PFSK-1 (cell line): ENCODE measurements around the gene CYP8B1.

Source experiments
- FOXP2 ChIP-seq: optimal IDR thresholded peaks from 2 replicates; pipeline ENCODE3; 2011; ENCODE audit warnings: borderline replicate concordance, control low read depth, inconsistent platforms; ENCODE audit not compliant: insufficient read depth; ENCODE audit errors: extremely low read length, extremely low read depth
- POLR2AphosphoS5 ChIP-seq: IDR thresholded peaks from 2 replicates; pipeline ENCODE4 v1.6.1; 2012; ENCODE audit warnings: low read depth, mild to moderate bottlenecking, control low read depth, low read length, moderate library complexity
- SIN3A ChIP-seq: IDR thresholded peaks from 2 replicates; pipeline ENCODE4 v1.6.1; 2012; ENCODE audit warnings: mild to moderate bottlenecking, low read length, moderate library complexity, borderline replicate concordance; ENCODE audit not compliant: insufficient read depth
- TAF1 ChIP-seq: IDR thresholded peaks from 2 replicates; pipeline ENCODE4 v1.6.1; 2012; ENCODE audit warnings: low read length, control low read depth, borderline replicate concordance; ENCODE audit not compliant: insufficient read depth
- TF ChIP-seq, protein P1 (sequence below), 2 experiments: IDR thresholded peaks; 2 replicates each; pipeline versions ENCODE4 v1.6.1 to v1.8.0; 2011 to 2012; ENCODE audit warnings: low read depth in 2 of 2, low read length in 2 of 2, control low read depth in 1 of 2, inconsistent platforms in 1 of 2, mild to moderate bottlenecking in 1 of 2, moderate library complexity in 1 of 2; ENCODE audit not compliant: insufficient read depth in 1 of 2

Gene CYP8B1

DNA sequence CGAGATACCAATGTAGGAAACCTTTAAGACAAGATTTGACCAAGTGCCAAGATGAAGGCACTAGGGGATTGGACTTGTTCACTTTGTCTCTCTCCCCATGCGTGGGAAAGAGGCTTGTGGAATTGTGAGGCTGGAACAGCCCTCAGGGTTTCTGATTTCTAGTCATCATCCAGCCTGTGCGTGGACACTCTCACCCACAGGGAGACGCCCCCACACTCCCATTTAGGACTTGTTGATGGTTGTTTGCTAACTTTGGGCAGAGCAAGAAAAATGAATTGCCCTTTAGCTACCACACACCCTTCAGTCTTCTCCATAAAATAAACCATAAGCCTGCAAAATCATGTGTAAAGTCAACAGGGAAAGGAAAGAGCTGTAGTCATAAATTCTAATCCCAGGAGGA is 48.0 kb downstream of the CYP8B1 start:
- TF ChIP-seq, protein P1, sequence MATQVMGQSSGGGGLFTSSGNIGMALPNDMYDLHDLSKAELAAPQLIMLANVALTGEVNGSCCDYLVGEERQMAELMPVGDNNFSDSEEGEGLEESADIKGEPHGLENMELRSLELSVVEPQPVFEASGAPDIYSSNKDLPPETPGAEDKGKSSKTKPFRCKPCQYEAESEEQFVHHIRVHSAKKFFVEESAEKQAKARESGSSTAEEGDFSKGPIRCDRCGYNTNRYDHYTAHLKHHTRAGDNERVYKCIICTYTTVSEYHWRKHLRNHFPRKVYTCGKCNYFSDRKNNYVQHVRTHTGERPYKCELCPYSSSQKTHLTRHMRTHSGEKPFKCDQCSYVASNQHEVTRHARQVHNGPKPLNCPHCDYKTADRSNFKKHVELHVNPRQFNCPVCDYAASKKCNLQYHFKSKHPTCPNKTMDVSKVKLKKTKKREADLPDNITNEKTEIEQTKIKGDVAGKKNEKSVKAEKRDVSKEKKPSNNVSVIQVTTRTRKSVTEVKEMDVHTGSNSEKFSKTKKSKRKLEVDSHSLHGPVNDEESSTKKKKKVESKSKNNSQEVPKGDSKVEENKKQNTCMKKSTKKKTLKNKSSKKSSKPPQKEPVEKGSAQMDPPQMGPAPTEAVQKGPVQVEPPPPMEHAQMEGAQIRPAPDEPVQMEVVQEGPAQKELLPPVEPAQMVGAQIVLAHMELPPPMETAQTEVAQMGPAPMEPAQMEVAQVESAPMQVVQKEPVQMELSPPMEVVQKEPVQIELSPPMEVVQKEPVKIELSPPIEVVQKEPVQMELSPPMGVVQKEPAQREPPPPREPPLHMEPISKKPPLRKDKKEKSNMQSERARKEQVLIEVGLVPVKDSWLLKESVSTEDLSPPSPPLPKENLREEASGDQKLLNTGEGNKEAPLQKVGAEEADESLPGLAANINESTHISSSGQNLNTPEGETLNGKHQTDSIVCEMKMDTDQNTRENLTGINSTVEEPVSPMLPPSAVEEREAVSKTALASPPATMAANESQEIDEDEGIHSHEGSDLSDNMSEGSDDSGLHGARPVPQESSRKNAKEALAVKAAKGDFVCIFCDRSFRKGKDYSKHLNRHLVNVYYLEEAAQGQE (IDR thresholded peaks at IDR 0.05; ENCODE audit: insufficient read depth in 1 of 2, low read depth in 2 of 2, low read length in 2 of 2), result no peak
- TF ChIP-seq TAF1, result no peak
- TF ChIP-seq FOXP2, result no peak
- TF ChIP-seq POLR2AphosphoS5, result no peak
- TF ChIP-seq SIN3A, result no peak

DNA sequence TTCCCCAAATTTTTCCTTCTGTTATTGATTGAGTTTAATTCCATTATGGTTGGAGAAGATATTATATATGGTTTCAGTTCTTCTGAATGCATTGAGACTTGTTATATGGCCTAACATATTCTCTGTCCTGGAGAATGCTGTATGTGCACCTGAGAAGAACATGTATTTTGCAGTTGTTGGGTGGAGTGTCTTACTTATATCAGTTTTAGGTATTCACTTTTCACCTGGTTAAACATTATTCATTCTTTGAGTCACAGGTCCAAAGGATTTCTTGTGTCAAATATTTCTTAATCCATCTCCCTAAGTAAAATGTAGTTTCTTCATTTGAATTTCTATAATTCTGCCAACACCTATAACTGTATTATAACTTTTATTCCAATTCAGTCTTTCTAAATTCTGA is 48.7 kb downstream of the CYP8B1 start:
- TF ChIP-seq FOXP2 (no peak), POLR2AphosphoS5 (no peak), TAF1 (no peak), SIN3A (no peak)
- TF ChIP-seq, protein P1 (IDR thresholded peaks at IDR 0.05; ENCODE audit: insufficient read depth in 1 of 2, low read depth in 2 of 2, low read length in 2 of 2), result no peak

DNA sequence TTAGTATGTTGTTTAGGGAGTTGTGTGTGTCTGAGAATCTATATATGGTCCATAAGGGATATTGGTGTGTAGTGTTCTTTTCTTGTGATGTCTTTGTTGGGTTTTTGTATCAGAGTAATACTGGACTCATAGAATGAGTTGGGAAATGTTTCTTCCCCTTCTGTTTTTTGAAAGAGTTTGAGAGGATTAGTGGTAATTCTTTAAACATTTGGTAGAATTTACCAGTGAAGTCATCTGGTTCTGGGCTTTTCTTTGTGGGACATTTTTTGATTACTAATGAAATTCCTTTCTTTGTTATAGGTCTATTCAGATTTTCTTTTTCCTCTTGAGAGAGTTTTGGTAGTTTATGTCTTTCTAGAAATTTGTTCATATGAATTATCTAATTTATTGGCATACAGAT is 49.5 kb downstream of the CYP8B1 start:
- TF ChIP-seq FOXP2 (no peak), TAF1 (no peak), SIN3A (no peak), POLR2AphosphoS5 (no peak)
- TF ChIP-seq, protein P1 (IDR thresholded peaks at IDR 0.05; ENCODE audit: insufficient read depth in 1 of 2, low read depth in 2 of 2, low read length in 2 of 2), result no peak

DNA sequence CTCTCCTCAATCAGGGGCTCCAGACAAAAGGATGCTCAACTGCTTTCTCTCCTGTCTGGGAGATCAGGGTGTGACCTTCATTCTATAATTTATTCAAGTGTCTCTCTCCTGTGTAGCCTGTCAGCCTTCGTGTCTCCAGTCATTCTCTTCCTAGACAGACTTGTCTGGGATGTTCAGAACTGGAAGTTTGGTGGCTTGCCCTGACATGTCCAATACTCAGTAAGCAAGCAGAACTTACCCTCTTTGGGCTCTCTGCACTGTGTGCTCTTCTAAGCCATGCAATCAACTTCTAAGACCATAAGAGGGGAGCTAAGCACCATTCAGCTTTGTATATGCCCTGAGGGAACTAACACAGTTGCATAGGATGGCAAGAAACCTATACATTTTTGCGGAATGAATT is 52.3 kb downstream of the CYP8B1 start:
- TF ChIP-seq SIN3A (no peak), FOXP2 (no peak), POLR2AphosphoS5 (no peak), TAF1 (no peak)
- TF ChIP-seq, protein P1 (IDR thresholded peaks at IDR 0.05; ENCODE audit: insufficient read depth in 1 of 2, low read depth in 2 of 2, low read length in 2 of 2), result no peak

DNA sequence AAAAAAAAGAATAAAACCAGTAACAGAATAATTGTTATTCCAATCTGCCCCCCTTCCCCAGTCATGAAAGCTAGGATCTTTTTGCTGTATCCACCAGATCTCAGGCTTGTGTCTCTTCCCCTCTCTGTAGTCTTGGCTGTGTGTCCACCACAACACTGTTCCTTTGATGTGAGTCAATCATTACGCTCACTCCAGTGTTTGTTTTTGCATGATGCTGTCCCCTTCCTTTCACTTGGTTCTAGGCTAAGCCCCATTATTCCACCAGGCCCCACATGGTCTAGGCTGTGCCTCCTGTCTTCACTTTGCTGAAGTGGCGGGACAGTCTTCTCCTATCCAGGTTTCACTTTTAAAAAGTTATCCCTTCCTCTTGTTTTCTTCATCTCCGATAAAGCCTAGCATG is 52.9 kb downstream of the CYP8B1 start:
- TF ChIP-seq TAF1 (no peak), FOXP2 (no peak), POLR2AphosphoS5 (no peak), SIN3A (no peak)
- TF ChIP-seq, protein P1 (IDR thresholded peaks at IDR 0.05; ENCODE audit: insufficient read depth in 1 of 2, low read depth in 2 of 2, low read length in 2 of 2), result no peak
